HG02852 (cell line): ENCODE measurements around the gene HSPA12B.

ENCODE experiments used
- ATAC-seq: cut with Tn5 transposase; IDR thresholded peaks from one replicate; pipeline ENCODE4 v1.9.1; 2021; ENCODE audit warnings: mild to moderate bottlenecking, moderate library complexity; ENCODE audit not compliant: unreplicated experiment

HSPA12B gene, protein sequence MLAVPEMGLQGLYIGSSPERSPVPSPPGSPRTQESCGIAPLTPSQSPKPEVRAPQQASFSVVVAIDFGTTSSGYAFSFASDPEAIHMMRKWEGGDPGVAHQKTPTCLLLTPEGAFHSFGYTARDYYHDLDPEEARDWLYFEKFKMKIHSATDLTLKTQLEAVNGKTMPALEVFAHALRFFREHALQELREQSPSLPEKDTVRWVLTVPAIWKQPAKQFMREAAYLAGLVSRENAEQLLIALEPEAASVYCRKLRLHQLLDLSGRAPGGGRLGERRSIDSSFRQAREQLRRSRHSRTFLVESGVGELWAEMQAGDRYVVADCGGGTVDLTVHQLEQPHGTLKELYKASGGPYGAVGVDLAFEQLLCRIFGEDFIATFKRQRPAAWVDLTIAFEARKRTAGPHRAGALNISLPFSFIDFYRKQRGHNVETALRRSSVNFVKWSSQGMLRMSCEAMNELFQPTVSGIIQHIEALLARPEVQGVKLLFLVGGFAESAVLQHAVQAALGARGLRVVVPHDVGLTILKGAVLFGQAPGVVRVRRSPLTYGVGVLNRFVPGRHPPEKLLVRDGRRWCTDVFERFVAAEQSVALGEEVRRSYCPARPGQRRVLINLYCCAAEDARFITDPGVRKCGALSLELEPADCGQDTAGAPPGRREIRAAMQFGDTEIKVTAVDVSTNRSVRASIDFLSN

GRCh38 chr20:3732327-3733118, at the start of gene HSPA12B:
HSPA12B (plus strand) TSS chr20:3732685; CDS start chr20:3738675, 5,990 bp downstream.
- ATAC-seq: no peak

GRCh38 chr20:3685341-3685740, 47.1 kb upstream of the HSPA12B start:
- ATAC-seq: no peak

- ATAC-seq: no peak
Observed at GRCh38 chr20:3686421-3686820, 46.1 kb upstream of the HSPA12B start.

DNA sequence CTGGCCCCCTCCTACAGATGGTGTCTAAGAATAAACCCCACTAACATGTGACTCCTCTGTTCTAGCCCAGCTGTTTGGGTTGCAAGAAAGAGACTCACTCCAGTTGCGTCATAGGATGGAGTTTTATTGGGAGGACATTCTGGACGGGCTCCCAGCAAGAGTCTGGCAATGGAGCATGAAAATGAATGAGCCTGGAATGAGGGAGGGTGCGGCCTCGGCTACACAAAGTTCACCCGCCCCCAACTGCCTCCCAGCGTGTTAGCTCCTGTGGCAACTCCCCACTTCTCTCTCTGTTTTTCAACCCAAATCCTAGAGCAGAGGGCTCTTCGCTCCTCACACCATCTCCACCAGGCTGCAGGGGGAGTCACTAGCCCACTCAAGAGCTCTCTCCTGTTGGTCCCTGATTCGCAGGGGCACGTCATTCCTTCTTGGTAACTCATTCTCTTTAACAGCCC, 45.6 kb upstream of the HSPA12B start:
- ATAC-seq: no peak

DNA sequence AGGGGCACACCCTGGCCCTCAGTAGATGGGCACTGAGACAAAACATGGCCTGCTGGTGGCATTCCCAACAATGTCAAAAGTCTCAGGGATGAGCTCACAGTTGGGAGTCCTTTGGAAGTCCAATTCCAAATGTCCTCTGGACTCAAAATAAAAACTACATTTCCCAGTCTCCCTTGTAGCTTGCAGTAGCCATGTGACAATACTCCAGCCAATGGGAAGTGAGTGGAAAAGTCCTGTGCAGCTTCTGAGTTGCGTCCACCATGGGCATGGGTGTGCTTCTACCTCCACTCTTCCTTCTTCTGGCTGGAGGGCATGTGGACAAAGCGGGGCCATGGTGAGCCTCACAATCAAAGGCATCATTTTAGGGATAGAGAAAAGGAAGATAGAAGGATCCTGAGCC, 44.8 kb upstream of the HSPA12B start:
- ATAC-seq: no peak

GRCh38 chr20:3689978-3690377, 42.5 kb upstream of the HSPA12B start:
- no peak for ATAC-seq

DNA sequence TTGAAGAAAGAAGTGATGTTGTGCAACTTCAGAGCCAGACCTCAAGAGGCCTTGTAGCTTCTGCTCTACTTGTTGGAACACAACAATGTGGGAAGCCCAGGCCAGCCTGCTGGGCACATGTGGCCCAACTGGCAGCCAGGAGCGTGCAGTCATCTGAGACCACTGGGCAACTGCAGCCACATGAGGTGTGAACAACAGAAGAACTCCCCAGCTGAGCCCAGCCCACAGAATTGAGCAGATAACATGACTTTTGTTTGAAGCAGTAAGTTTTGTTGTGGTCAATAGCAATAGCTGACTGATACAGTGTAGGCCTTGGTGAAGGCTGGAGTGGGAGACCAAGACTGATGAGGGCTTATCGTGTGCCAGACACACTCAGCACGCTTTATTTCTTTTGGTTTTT, 42.1 kb upstream of the HSPA12B start:
- no peak for ATAC-seq

DNA sequence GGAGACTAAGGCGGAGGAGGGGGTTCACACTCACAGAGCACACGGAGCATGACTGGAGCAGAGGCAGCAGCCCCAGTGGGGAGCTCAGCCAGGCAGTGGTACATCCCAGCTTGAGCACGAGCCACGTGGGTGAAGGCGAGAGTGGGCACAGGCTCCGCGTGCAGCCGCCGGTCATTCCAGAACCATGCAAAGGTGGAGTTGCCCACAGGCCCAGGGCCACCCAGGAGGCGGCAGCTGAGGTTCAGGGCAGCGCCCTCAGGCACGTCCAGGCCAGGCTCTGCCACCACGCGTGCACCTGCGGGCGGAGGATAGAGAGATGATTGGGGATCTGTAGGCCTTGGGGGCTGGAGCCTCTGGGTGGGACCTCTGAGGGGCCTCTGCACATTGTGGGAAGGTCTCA, 41.2 kb upstream of the HSPA12B start:
- ATAC-seq: no peak

DNA sequence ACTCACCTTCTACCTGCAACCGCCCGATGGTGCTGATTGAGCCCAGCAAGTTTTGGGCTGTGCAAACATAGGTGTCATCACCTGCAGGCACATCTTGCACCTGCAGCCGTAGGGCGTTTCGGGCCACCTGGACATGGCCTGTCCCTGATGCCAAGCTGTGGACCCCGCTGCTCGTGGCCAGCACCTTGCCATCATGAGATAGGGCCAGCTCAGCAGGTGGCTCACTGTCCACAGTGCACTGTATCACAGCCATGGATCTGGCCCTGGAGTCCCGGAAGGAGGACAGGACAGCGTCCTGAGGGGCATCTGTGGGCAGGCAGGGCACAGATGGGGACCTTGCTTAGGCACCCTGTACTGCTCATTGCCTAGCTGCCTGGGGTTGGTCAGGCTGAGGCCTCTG, 40.6 kb upstream of the HSPA12B start:
- no peak for ATAC-seq

DNA sequence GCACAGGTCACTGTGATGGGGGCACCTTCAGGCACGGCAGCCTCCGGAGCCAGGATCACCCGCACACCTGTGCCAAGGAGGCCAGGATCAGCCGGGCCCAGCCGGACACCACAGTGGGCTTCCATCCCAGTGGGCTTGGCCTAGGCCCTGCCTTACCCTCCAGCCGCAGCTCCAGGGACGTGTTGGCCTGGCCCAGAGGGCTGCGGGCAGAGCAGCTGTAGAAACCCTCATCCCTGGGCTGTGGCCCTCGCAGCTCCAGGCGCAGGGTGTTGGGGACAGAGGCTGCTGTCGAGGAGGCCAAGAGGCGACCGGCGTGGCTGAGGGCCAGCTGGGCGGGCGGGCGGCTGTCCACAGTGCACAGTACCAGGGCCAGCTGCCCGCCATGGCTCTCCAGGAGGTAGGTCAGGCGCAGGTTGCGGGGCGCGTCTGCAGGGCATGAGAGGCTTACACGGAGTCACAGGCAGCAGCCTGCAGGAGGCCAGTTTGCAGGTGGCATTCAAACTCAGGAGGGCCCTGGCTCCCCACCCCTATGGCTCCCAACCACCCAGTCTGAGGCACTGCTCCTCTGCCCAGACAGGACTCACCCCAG, 39.7 kb upstream of the HSPA12B start:
- no peak for ATAC-seq

- ATAC-seq: no peak
Observed at GRCh38 chr20:3693376-3693775, 39.1 kb upstream of the HSPA12B start.

DNA sequence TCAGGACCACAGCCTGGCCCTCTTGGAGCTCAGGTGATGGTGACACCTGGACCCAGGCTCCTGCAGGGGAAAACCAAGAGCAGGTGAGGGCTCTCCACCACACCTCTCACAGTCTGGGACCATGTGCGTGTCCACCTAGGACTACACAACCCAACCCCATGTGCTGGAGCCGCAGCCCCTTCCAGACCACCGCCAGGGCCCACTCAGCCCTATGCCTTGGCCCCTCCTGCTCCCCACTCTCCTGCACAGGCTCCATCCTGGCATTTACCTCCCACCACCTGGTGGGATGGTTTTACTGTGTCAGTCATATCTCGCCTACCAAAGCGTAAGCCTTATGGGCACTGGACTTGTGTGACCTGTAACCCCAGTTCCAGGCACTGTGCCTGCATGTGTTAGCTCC, 37.6 kb upstream of the HSPA12B start:
- ATAC-seq: no peak

GRCh38 chr20:3696200-3696599, 36.3 kb upstream of the HSPA12B start:
- ATAC-seq: no peak

GRCh38 chr20:3696745-3697587, 35.5 kb upstream of the HSPA12B start:
- no peak for ATAC-seq

DNA sequence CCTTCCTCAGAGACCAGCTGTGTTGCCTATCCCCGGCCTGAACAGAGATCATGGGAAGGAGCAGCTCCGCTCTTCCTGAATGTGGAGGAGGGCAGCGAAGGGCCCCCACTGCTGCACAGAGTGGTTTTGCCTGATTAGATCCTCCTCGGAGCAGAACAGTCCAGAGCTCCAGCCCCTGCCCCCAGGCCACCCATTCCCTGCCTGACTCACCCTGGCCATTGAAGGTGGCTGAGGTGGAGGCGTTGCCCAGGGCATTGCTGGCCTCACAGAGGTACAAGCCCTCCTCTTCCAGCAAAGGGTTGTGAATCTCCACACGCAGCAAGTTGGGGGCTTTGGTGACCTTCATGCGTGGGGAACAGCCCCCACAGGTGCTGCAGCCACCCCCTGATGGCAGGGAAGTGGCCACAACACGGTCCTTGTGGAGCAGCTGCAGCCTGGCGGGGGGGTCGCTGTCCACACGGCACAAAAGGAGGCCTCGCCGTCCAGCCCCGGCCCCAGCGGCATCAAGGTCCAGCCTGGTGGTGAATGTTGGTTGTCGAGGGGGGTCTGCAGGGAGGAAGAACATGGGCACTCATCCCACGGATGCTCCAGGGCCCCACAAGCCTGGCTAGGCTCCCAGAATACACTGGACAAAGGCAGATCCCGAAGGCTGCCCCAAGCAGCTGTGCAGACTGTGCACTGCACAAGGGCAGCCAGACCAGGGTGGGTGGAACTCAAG, 34.7 kb upstream of the HSPA12B start:
- ATAC-seq: no peak

GRCh38 chr20:3698591-3699001, 33.9 kb upstream of the HSPA12B start:
- no peak for ATAC-seq

- no peak for ATAC-seq
Observed at GRCh38 chr20:3699037-3699436, 33.4 kb upstream of the HSPA12B start.

DNA sequence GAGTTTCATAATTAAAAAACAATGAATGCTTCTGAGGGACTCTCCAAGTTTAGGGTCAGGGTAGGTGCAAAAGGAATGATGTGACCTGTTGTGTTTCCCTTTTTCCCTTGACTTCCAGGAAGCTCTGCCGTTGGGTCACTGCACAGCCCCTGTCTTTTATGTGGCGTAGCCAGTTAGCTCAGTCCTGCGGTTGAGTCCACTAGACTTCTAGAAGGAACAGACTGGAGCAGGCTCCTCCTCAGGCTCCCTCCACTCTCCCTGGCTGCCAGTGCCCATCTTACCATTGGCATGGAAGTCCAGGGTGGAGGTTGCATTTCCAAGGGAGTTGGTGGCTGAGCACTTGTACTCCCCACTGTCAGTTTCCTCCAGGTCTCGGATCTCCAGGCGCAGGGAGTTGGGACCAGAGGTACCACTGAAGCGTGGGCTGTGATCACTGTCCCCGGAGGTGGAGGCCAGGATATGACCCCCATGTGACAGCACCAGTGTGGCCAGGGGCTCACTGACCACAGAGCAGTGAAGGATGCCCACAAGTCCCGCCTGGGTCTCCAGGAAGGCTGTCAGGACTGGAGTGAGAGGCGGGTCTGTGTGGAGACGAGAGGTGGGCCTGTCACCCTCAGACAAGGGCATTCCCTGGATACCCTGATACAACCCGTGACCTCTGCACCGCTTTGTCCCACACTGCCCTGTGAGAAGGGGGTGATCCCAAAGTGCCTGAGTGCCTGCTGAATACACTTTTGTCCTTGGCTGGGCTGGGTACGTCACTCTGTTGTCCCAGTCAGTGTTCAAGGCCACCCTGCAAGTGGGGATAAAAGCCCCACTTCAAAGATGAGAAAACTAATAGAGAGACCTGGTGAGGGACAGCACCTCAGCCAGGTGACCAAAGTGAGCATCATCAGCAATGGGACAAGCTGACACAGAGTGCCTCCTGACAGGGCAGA, 31.2 kb upstream of the HSPA12B start:
- ATAC-seq: no peak
